ENCODE data around the gene TTC28. TPM values are rescaled to one million over a fixed set of nuclear protein-coding genes. Genes with fewer than 3 reads are reported as not detected.
"Not testable (repeated sequence)": the region's sequence is repeated elsewhere in the genome, so short reads cannot be mapped to it uniquely, and the experiment has no call there.

Gene TTC28
- total RNA-seq, 1 donor from 2014 or later, result 23.2 TPM

- no peak overlapping the region for H3K4me3 Mint-ChIP-seq (ENCODE audit: unreplicated experiment)
- FAIRE-seq (no peak), DNase-seq (ENCODE audit: low read depth) (no peak)
- Histone ChIP-seq H3K9ac (ENCODE audit: low read length) (no peak overlapping the region), H3K27ac (ENCODE audit: low read depth, low read length) (no peak overlapping the region), H3K27me3 (ENCODE audit: insufficient read depth, low read length) (no peaks in the 10 kb centered on the region), H3K4me2 (ENCODE audit: low read length) (no peak overlapping the region), H3K9me3 (ENCODE audit: insufficient read depth, low read depth, low read length) (no peaks in the 10 kb centered on the region), H3K79me2 (ENCODE audit: insufficient read depth, low read length) (no peaks in the 10 kb centered on the region), H3K36me3 (ENCODE audit: insufficient read depth, low read length) (no peaks in the 10 kb centered on the region), H3K4me1 (ENCODE audit: insufficient read depth, low read length) (no peaks in the 10 kb centered on the region), H3K4me3 (ENCODE audit: insufficient read depth, low read depth, low read length) (no peak overlapping the region), H2AFZ (ENCODE audit: low read depth, low read length) (no peak overlapping the region), H4K20me1 (ENCODE audit: insufficient read depth, low read length) (no peaks in the 10 kb centered on the region)
- H3K36me3 Mint-ChIP-seq (ENCODE audit: low read depth, unreplicated experiment), result no peaks in the 10 kb centered on the region
- no peak for TF ChIP-seq CTCF (IDR thresholded peaks at IDR 0.05; ENCODE audit: insufficient read depth, low read depth, low read length)
- TF ChIP-seq EZH2 (IDR thresholded peaks at IDR 0.05; ENCODE audit: insufficient read depth, low read length), result no peak
- peaks cover 1% of the 10 kb centered on the region for H3K27me3 Mint-ChIP-seq (ENCODE audit: low read depth, unreplicated experiment)
- H3K9me3 Mint-ChIP-seq (ENCODE audit: unreplicated experiment), result no peaks in the 10 kb centered on the region
- H3K27ac Mint-ChIP-seq (ENCODE audit: unreplicated experiment), result no peak overlapping the region
- no peaks in the 10 kb centered on the region for H3K4me1 Mint-ChIP-seq (ENCODE audit: low read depth, unreplicated experiment)
Measured at GRCh38 chr22:28474330-28474729, 205.3 kb downstream of the TTC28 start.

GRCh38 chr22:28473258-28473657 lies 206.4 kb downstream of the TTC28 start:
- no peak overlapping the region for H3K4me3 ChIP-seq (ENCODE audit: insufficient read depth, low read depth, low read length)
- H3K4me1 ChIP-seq (ENCODE audit: insufficient read depth, low read length), result no peaks in the 10 kb centered on the region
- no peaks in the 10 kb centered on the region for H3K36me3 ChIP-seq (ENCODE audit: insufficient read depth, low read length)
- Mint-ChIP-seq H3K36me3 (ENCODE audit: low read depth, unreplicated experiment) (no peaks in the 10 kb centered on the region), H3K4me1 (ENCODE audit: low read depth, unreplicated experiment) (no peaks in the 10 kb centered on the region), H3K4me3 (ENCODE audit: unreplicated experiment) (no peak overlapping the region), H3K27ac (ENCODE audit: unreplicated experiment) (no peak overlapping the region), H3K27me3 (ENCODE audit: low read depth, unreplicated experiment) (peaks cover 1% of the 10 kb centered on the region), H3K9me3 (ENCODE audit: unreplicated experiment) (no peaks in the 10 kb centered on the region)
- no peak overlapping the region for H3K4me2 ChIP-seq (ENCODE audit: low read length)
- FAIRE-seq (no peak), DNase-seq (ENCODE audit: low read depth) (no peak)
- H3K9ac ChIP-seq (ENCODE audit: low read length), result no peak overlapping the region
- no peak overlapping the region for H3K27ac ChIP-seq (ENCODE audit: low read depth, low read length)
- no peaks in the 10 kb centered on the region for H3K79me2 ChIP-seq (ENCODE audit: insufficient read depth, low read length)
- TF ChIP-seq CTCF (IDR thresholded peaks at IDR 0.05; ENCODE audit: insufficient read depth, low read depth, low read length) (no peak), EZH2 (IDR thresholded peaks at IDR 0.05; ENCODE audit: insufficient read depth, low read length) (no peak)
- no peaks in the 10 kb centered on the region for H4K20me1 ChIP-seq (ENCODE audit: insufficient read depth, low read length)
- H3K27me3 ChIP-seq (ENCODE audit: insufficient read depth, low read length), result no peaks in the 10 kb centered on the region
- no peaks in the 10 kb centered on the region for H3K9me3 ChIP-seq (ENCODE audit: insufficient read depth, low read depth, low read length)
- no peak overlapping the region for H2AFZ ChIP-seq (ENCODE audit: low read depth, low read length)

- not testable (repeated sequence) for H3K9me3 Mint-ChIP-seq (ENCODE audit: unreplicated experiment); H3K4me1 ChIP-seq (ENCODE audit: insufficient read depth, low read length); H3K27me3 ChIP-seq (ENCODE audit: insufficient read depth, low read length); H3K4me2 ChIP-seq (ENCODE audit: low read length); H3K4me3 ChIP-seq (ENCODE audit: insufficient read depth, low read depth, low read length); H3K4me3 Mint-ChIP-seq (ENCODE audit: unreplicated experiment); H3K27me3 Mint-ChIP-seq (ENCODE audit: low read depth, unreplicated experiment); FAIRE-seq; H3K36me3 Mint-ChIP-seq (ENCODE audit: low read depth, unreplicated experiment); H3K9ac ChIP-seq (ENCODE audit: low read length); H3K79me2 ChIP-seq (ENCODE audit: insufficient read depth, low read length); H3K9me3 ChIP-seq (ENCODE audit: insufficient read depth, low read depth, low read length); H4K20me1 ChIP-seq (ENCODE audit: insufficient read depth, low read length); H2AFZ ChIP-seq (ENCODE audit: low read depth, low read length); DNase-seq (ENCODE audit: low read depth); H3K27ac Mint-ChIP-seq (ENCODE audit: unreplicated experiment); H3K4me1 Mint-ChIP-seq (ENCODE audit: low read depth, unreplicated experiment); H3K27ac ChIP-seq (ENCODE audit: low read depth, low read length); H3K36me3 ChIP-seq (ENCODE audit: insufficient read depth, low read length)
Measured at GRCh38 chr22:28467055-28467454, 212.6 kb downstream of the TTC28 start.
